PC-9 (cell line): Measurements from ENCODE around the gene PDE3A.

Experiments
- CTCF ChIP-seq: fragments of 200-600 bp; sonication (generic); conservative IDR thresholded peaks from 2 replicates; pipeline ENCODE4 v1.6.1; 2017; ENCODE audit warnings: mixed run types, antibody characterized with exemption, mild to moderate bottlenecking, moderate library complexity
- EZH2 ChIP-seq: fragments of 200-600 bp; sonication (generic); IDR thresholded peaks from 2 replicates; pipeline ENCODE4 v1.8.0; 2017; ENCODE audit warnings: antibody characterized with exemption, low read depth

GRCh38 chr12:20501958-20502357, 133.6 kb downstream of the PDE3A start:
- no peak for TF ChIP-seq CTCF
- TF ChIP-seq EZH2: no peak
